Stomach (tissue), 9 donors: ENCODE data around the gene POLA2. TPM values are rescaled to one million over a fixed set of nuclear protein-coding genes. Genes with fewer than 3 reads are reported as not detected.

Source experiments
- DNase-seq, 2 donors: peaks; one replicate each; pipeline versions ENCODE4 v3.0.0 to v3.0.0-alpha.2; 2013 to 2019
- H3K27ac ChIP-seq, 5 donors: fragments of 200-600 bp in 4 of 5; sonication (generic) in 4 of 5; one replicate each; pipeline ENCODE4 v1.5.1; 2013 to 2019; ENCODE audit warnings: mild to moderate bottlenecking in 1 of 5, moderate library complexity in 1 of 5
- H3K27me3 ChIP-seq, 3 donors: fragments of 200-600 bp; sonication (generic); one replicate each; pipeline ENCODE4 v1.5.1; 2017 to 2019; ENCODE audit warnings: mixed run types in 1 of 3
- H3K36me3 ChIP-seq, 4 donors: fragments of 200-600 bp; sonication (generic); 1 replicate in 3 of 4; 2 replicates in 1 of 4; pipeline ENCODE4 v1.5.1; 2016 to 2019
- H3K4me1 ChIP-seq, 4 donors: fragments of 200-600 bp; sonication (generic); one replicate each; pipeline ENCODE4 v1.5.1; 2016 to 2019
- H3K4me3 ChIP-seq, 4 donors: fragments of 200-600 bp; sonication (generic) in 3 of 4; one replicate each; pipeline ENCODE4 v1.5.1; 2016 to 2019; ENCODE audit warnings: mild to moderate bottlenecking in 1 of 4
- H3K9me3 ChIP-seq, 4 donors: fragments of 200-600 bp; sonication (generic); one replicate each; pipeline ENCODE4 v1.5.1; 2016 to 2019
- CTCF ChIP-seq, 7 experiments: fragments of 450-650 bp in 4 of 7; fragments of 200-600 bp in 3 of 7; sonication (generic) in 3 of 7; IDR thresholded peaks; one replicate each; pipeline ENCODE4 v1.5.1; 2016 to 2019; ENCODE audit warnings: antibody characterized with exemption in 7 of 7, control low read depth in 2 of 7, mild to moderate bottlenecking in 1 of 7
- EP300 ChIP-seq: sonication (generic); formaldehyde crosslinking; IDR thresholded peaks from one replicate; pipeline ENCODE4 v1.6.1; 2017; ENCODE audit warnings: antibody characterized with exemption
- POLR2A ChIP-seq, 4 donors: fragments of 450-650 bp; IDR thresholded peaks; one replicate each; pipeline ENCODE4 v1.6.1; 2016; ENCODE audit warnings: antibody characterized with exemption in 4 of 4, control low read depth in 2 of 4, mild to moderate bottlenecking in 1 of 4, moderate library complexity in 1 of 4
- POLR2AphosphoS5 ChIP-seq, 3 donors: sonication (generic); formaldehyde crosslinking; IDR thresholded peaks; one replicate each; pipeline ENCODE4 v1.6.1; 2016; ENCODE audit warnings: antibody characterized with exemption in 3 of 3
- WGBS, 5 donors: extraction: QIAGEN DNeasy Blood & Tissue Kit in 3 of 5; methylation state at CpG; one replicate each; pipeline versions ENCODE4 v1.1.5 to v1.1.7; 2013 to 2018; 5-methylcytosine and 5-hydroxymethylcytosine counted together
- intact Hi-C: fragments of 100-400 bp; cut with DNase I; formaldehyde crosslinking; loops from one replicate; pipeline ENCODE4 v1.15.1; 2023; ENCODE audit warnings: low total_unique reads
- polyA plus RNA-seq, 3 donors: library from polyadenylated mRNA; stranded (reverse); fragments of 200-250 nt; gene quantifications; one replicate each; pipeline ENCODE4 v1.2.3, GENCODE V29; 2013
- total RNA-seq, 5 donors: library from RNA; depleted of rRNA; stranded (reverse); fragments of >200 nt; gene quantifications; one replicate each; pipeline versions ENCODE4 v1.1.0 to v1.2.3, GENCODE V29; 2014 to 2016
- donor health status: healthy with polysubstance abuse.
- donor health status: Bipolar disorder and iron deficiency.
- donor health status: healthy.

Gene POLA2
- total and polyA plus RNA-seq, 8 donors, result 1.7 to 17.0 (median 9.4) TPM

- Histone ChIP-seq H3K36me3 (no peaks in the 10 kb centered on the region), H3K27me3 (no peaks in the 10 kb centered on the region), H3K4me3 (no peak overlapping the region), H3K9me3 (no peaks in the 10 kb centered on the region), H3K27ac (peak overlapping the region in 3 of 5 donors; percentile 12 to 46 (median 45)), H3K4me1 (peaks cover 60 to 88% (median 77%) of the 10 kb centered on the region in 4 donors)
- WGBS, 5 donors, result 71 to 73% (median 71%) methylated on average over 9 to 10 of the region's 10 CpGs
- TF ChIP-seq CTCF (IDR thresholded peaks at IDR 0.05), result no peak
- no peak for TF ChIP-seq POLR2AphosphoS5 (IDR thresholded peaks at IDR 0.05)
- TF ChIP-seq EP300, result no peak
- TF ChIP-seq POLR2A (IDR thresholded peaks at IDR 0.05), result no peak
- intact Hi-C loops, result no loop called here
- peak in 1 of 2 donors; percentile 55 for DNase-seq
Measured at GRCh38 chr11:65310215-65310614, 48.5 kb downstream of the POLA2 start.

DNA sequence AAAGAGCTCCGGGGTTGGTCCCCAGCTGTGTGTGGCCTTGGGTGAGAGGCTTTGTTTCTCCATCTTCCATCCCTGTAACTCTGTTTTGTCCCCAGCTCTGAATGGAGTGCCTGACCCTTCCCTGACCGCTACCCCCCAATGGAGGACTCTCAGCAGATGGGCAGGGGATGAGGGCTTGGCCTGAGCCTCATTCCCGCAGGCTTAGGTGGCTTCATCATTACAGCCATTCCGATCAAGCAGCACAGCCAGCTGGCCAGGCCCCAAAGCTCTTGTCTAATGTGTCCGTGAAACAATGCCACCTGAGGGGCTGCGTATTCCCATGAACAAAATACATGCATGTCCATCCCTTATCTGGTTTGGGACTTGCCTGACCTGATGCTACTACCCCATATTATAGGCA is 49.0 kb downstream of the POLA2 start:
- 46 to 66% (median 53%) methylated on average over 5 to 6 of the region's 6 CpGs for WGBS, 5 donors
- Histone ChIP-seq H3K36me3 (no peaks in the 10 kb centered on the region), H3K4me1 (peaks cover 55 to 86% (median 75%) of the 10 kb centered on the region in 4 donors), H3K9me3 (no peaks in the 10 kb centered on the region), H3K27ac (peak overlapping the region in 3 of 5 donors; percentile 12 to 46 (median 45)), H3K4me3 (no peak overlapping the region), H3K27me3 (no peaks in the 10 kb centered on the region)
- no peak for DNase-seq
- intact Hi-C loops, result no loop called here
- TF ChIP-seq POLR2A (IDR thresholded peaks at IDR 0.05) (no peak), CTCF (IDR thresholded peaks at IDR 0.05) (no peak), EP300 (no peak), POLR2AphosphoS5 (IDR thresholded peaks at IDR 0.05) (no peak)

DNA sequence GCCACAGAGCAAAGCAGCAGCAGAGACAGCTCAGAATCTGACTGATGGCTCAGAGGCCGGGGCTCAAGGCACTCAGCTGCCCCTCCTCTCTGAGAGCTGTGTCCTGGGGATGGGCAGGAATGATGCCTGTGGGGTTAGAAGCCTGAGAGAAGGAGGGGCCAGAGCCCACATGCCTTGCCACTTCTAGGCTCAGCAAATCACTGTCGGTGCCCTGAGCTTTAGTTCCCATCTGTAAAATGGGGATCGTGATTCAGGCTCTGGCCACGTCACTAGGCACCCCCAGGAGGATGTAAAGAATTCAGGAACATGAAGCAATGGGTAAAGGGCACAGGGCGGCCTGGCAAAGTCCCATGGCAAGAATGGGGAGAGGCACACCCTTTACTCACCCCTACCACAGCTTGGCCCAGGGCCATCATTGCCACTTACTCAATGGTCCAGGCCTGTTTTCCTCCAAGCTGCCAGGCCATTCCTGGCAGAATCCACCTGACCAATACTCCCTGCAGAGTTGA is 49.5 kb downstream of the POLA2 start:
- H3K27ac ChIP-seq, result peak overlapping the region in 3 of 5 donors; percentile 12 to 46 (median 45)
- H3K4me1 ChIP-seq, result peaks cover 50 to 86% (median 75%) of the 10 kb centered on the region in 4 donors
- no peaks in the 10 kb centered on the region for H3K36me3 ChIP-seq
- WGBS, 5 donors, result 46 to 58% (median 54%) methylated on average over 5 of the region's 5 CpGs
- TF ChIP-seq POLR2AphosphoS5 (IDR thresholded peaks at IDR 0.05) (peak in 1 of 3 donors; percentile 55), POLR2A (IDR thresholded peaks at IDR 0.05) (no peak)
- peak in 1 of 2 donors; percentile 65 for DNase-seq
- H3K9me3 ChIP-seq, result no peaks in the 10 kb centered on the region
- H3K4me3 ChIP-seq, result no peak overlapping the region
- H3K27me3 ChIP-seq, result no peaks in the 10 kb centered on the region
- intact Hi-C loops, result no loop called here

DNA sequence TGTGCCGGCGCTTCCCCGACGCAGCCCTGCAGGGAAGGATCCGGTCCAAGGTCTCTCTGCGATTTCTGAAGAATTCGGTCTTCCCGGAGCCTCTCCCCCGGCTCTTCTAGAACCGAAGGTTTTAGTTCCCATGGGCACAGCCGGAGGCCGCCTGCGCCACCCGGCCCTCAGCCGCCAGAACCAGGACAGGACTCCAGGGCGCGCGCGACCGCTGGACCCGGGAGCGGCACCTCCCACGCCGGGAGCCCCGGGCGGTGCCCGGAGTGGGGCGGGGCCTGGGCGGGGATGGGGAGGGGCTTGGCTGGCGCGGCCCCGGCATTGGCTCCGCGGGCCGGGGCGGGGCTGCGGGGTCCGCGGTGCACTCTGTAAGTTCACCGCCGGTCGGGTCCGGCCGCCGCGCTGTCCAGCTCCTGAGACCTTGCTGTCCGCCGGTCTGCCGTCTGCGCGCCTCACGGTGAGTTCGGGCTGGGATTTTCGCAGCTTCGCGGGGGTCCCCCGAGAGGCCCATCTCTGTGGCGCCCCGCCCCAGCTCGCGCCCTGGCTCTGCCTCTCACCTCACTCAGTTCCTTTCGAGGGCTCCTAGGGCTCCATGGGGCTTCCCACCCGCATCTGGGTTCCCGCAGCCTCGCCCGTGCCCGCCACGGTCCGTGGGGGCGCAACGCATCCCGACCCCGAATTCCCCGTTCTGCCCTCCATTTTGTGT is 52.9 kb downstream of the POLA2 start, which contains the start of gene CDC42EP2:
CDC42EP2 (plus strand) TSS at position 366 of the 703 bp plus-strand sequence. CDS start 6,033 bp downstream, outside the sequence.
- Histone ChIP-seq H3K36me3 (peaks cover 0 to 6% (median 0%) of the 10 kb centered on the region in 4 donors), H3K27me3 (no peaks in the 10 kb centered on the region), H3K27ac (peak within 1 kb of the TSS; percentile 85 to 96 (median 92)), H3K9me3 (no peaks in the 10 kb centered on the region), H3K4me1 (peaks cover 34 to 86% (median 82%) of the 10 kb centered on the region in 4 donors), H3K4me3 (peak within 1 kb of the TSS; percentile 70 to 98 (median 88))
- DNase-seq, result peak; percentile 91 to 95
- intact Hi-C loops, result loop anchor here (2.0 kb wide), 1 partner anchor 42 kb away; no protein-coding TSS in a partner anchor
- TF ChIP-seq POLR2A (IDR thresholded peaks at IDR 0.05) (peak in 1 of 4 donors; percentile 76), EP300 (no peak), CTCF (IDR thresholded peaks at IDR 0.05) (no peak), POLR2AphosphoS5 (IDR thresholded peaks at IDR 0.05) (peak in 2 of 3 donors; percentile 74 to 89)
- WGBS, 5 donors, result 0 to 2% (median 0%) methylated on average over 35 to 74 of the region's 74 CpGs
